MM.1S (cell line): Measurements from ENCODE around the gene TUBB4A.

Experiments
- CTCF ChIP-seq: fragments of 300-600 bp; sonication (generic); IDR thresholded peaks from 2 replicates; pipeline ENCODE4 v1.5.1; 2016; ENCODE audit warnings: antibody characterized with exemption, low read length, mixed read lengths
- EZH2 ChIP-seq: fragments of 300-600 bp; sonication (generic); optimal IDR thresholded peaks from 2 replicates; pipeline ENCODE3; 2017; ENCODE audit warnings: low read depth, mild to moderate bottlenecking, antibody characterized with exemption, low read length, mixed read lengths

GRCh38 chr19:6457958-6458694 lies 44.0 kb downstream of the TUBB4A start:
- TF ChIP-seq CTCF (no peak), EZH2 (no peak)
